GM12878 (cell line): ENCODE measurements around the gene DCTN5. TPM values are rescaled to one million over a fixed set of nuclear protein-coding genes. Genes with fewer than 3 reads are reported as not detected.

Source experiments
- ATAC-seq: fragments of 200-7000 bp; cut with Tn5 transposase; 3 replicates; pipeline ENCODE4 v1.9.1; 2020; ENCODE audit warnings: mild to moderate bottlenecking, moderate library complexity
- BruUV-seq: library from RNA; stranded (reverse); fragments of 400-500 nt; replicated peaks from 2 replicates; lab custom pipeline; 2021; lab: Mats Ljungman, UMichigan
- CTCF ChIA-PET: fragments of 300-600 bp; sonication (Branson Sonifier 250); formaldehyde crosslinking; extraction: SDS; loops from one replicate; lab custom pipeline; 2021; ENCODE audit warnings: inconsistent platforms; lab: Yijun Ruan, JAX
- POLR2A ChIA-PET: fragments of 350-600 bp; formaldehyde crosslinking; extraction: SDS; loops from one replicate; lab custom pipeline; 2021; ENCODE audit warnings: inconsistent platforms; lab: Charles Lee
- RAD21 ChIA-PET: fragments of 300-600 bp; sonication (Branson Sonifier 250); formaldehyde crosslinking; loops from one replicate; lab custom pipeline; 2023; ENCODE audit warnings: antibody characterized with exemption; ENCODE audit not compliant: unreplicated experiment; lab: Charles Lee
- SMC1A ChIA-PET: fragments of 300-600 bp; sonication (Branson Sonifier 250); formaldehyde crosslinking; loops from one replicate; lab custom pipeline; 2023; ENCODE audit not compliant: unreplicated experiment, uncharacterized antibody; lab: Charles Lee
- DNase-seq: peaks from one replicate; pipeline ENCODE4 v3.0.0-alpha.2; 2011; ENCODE audit warnings: low read depth, low spot score
- FAIRE-seq: peaks from 3 replicates; lab custom pipeline; 2011; peaks lifted over from hg19 to GRCh38; lab: Jason Lieb, UNC
- H2AFZ ChIP-seq: 2 replicates; pipeline ENCODE4 v1.6.0; 2011; ENCODE audit warnings: low read depth, low read length, control low read depth; ENCODE audit not compliant: control insufficient read depth
- H3K27ac ChIP-seq: 2 replicates; pipeline ENCODE4 v1.5.1; 2011; ENCODE audit warnings: control low read depth; ENCODE audit not compliant: control insufficient read depth, insufficient read depth
- H3K27me3 ChIP-seq, 2 experiments: replicated peaks in 1 of 2; 2 replicates each; pipeline versions ENCODE4 v1.6.0 to v1.6.1; 2011; ENCODE audit warnings: low read length in 1 of 2; ENCODE audit not compliant: control insufficient read depth in 2 of 2, insufficient read depth in 2 of 2
- H3K36me3 ChIP-seq, 2 experiments: 2 replicates each; pipeline ENCODE4 v1.5.1; 2011; ENCODE audit warnings: low read length in 1 of 2; ENCODE audit not compliant: control insufficient read depth in 2 of 2, insufficient read depth in 2 of 2
- H3K4me1 ChIP-seq: 2 replicates; pipeline ENCODE4 v1.6.1; 2011; ENCODE audit warnings: mild to moderate bottlenecking, low read length, moderate library complexity, mixed read lengths; ENCODE audit not compliant: control insufficient read depth, insufficient read depth
- H3K4me2 ChIP-seq: 2 replicates; pipeline ENCODE4 v1.6.0; 2011; ENCODE audit warnings: control low read depth; ENCODE audit not compliant: control insufficient read depth, insufficient read depth
- H3K4me3 ChIP-seq: fragments of 200-600 bp; sonication (generic); 2 replicates; pipeline ENCODE4 v1.5.1; 2016
- H3K79me2 ChIP-seq: 2 replicates; pipeline ENCODE4 v1.6.0; 2011; ENCODE audit warnings: low read length; ENCODE audit not compliant: control insufficient read depth, insufficient read depth
- H3K9ac ChIP-seq: 2 replicates; pipeline ENCODE4 v1.8.0; 2011; ENCODE audit warnings: low read length, control low read depth, mixed read lengths; ENCODE audit not compliant: control insufficient read depth, insufficient read depth
- H3K9me3 ChIP-seq: replicated peaks from 3 replicates; pipeline ENCODE4 v1.5.1; 2011; ENCODE audit warnings: mild to moderate bottlenecking, low read length; ENCODE audit not compliant: control insufficient read depth, insufficient read depth
- H4K20me1 ChIP-seq: 2 replicates; pipeline ENCODE4 v1.6.0; 2011; ENCODE audit not compliant: control insufficient read depth, insufficient read depth
- CEBPB ChIP-seq, 2 experiments: fragments of 150-350 bp in 1 of 2; IDR thresholded peaks; 2 replicates each; pipeline ENCODE4 v1.6.1; 2012 to 2014; ENCODE audit warnings: low read depth in 2 of 2, low read length in 2 of 2, borderline replicate concordance in 1 of 2, inconsistent platforms in 1 of 2
- DPF2 ChIP-seq: fragments of 450-650 bp; IDR thresholded peaks from 2 replicates; pipeline ENCODE4 v1.6.1; 2017; ENCODE audit warnings: mild to moderate bottlenecking
- ESRRA ChIP-seq: IDR thresholded peaks from 2 replicates; pipeline ENCODE4 v1.6.1; 2012; ENCODE audit warnings: mild to moderate bottlenecking, low read length, improper control_type of control experiment
- IKZF2 ChIP-seq, 2 experiments: fragments of 450-650 bp; IDR thresholded peaks; 2 replicates each; pipeline ENCODE4 v1.6.1; 2017; ENCODE audit warnings: mild to moderate bottlenecking in 2 of 2, moderate library complexity in 2 of 2
- KLF5 ChIP-seq: fragments of 450-650 bp; IDR thresholded peaks from 2 replicates; pipeline ENCODE4 v1.6.1; 2014; ENCODE audit warnings: mild to moderate bottlenecking; ENCODE audit not compliant: partially characterized antibody
- POU2F2 ChIP-seq: IDR thresholded peaks from 3 replicates; pipeline ENCODE4 v1.6.1; 2011; ENCODE audit warnings: low read depth, mild to moderate bottlenecking, low read length, borderline replicate concordance
- SRF ChIP-seq, 2 experiments: IDR thresholded peaks; 2 replicates each; pipeline ENCODE4 v1.6.1; 2011; ENCODE audit warnings: low read depth in 2 of 2, low read length in 2 of 2, mild to moderate bottlenecking in 1 of 2, moderate library complexity in 1 of 2
- ZBTB11 ChIP-seq: fragments of 450-650 bp; formaldehyde crosslinking; IDR thresholded peaks from 2 replicates; pipeline ENCODE4 v1.5.0; 2022; ENCODE audit warnings: mild to moderate bottlenecking, missing genetic modification characterization
- ZNF24 ChIP-seq: fragments of 450-650 bp; IDR thresholded peaks from 2 replicates; pipeline ENCODE4 v1.6.1; 2017; ENCODE audit warnings: antibody characterized with exemption, mild to moderate bottlenecking
- ZNF384 ChIP-seq: IDR thresholded peaks from 2 replicates; pipeline ENCODE4 v1.6.1; 2012; ENCODE audit warnings: low read depth, mild to moderate bottlenecking, low read length, improper control_type of control experiment, borderline replicate concordance
- WGBS: methylation state at CpG from one replicate; pipeline ENCODE4 v1.1.6; 2016; ENCODE audit warnings: low lambda C conversion rate; ENCODE audit not compliant: insufficient replicate concordance, insufficient coverage; ENCODE audit errors: missing lambda C conversion rate; 5-methylcytosine and 5-hydroxymethylcytosine counted together
- in situ Hi-C: fragments of 300-500 bp; cut with MboI; formaldehyde crosslinking; loops from 9 replicates; pipeline ENCODE4 v1.14.3; 2018; ENCODE audit warnings: mixed read lengths
- intact Hi-C: fragments of 100-400 bp; cut with micrococcal nuclease; formaldehyde crosslinking; loops from one replicate; pipeline ENCODE4 v1.14.2; 2022; ENCODE audit not compliant: unreplicated experiment
- polyA plus RNA-seq, 11 experiments: library from polyadenylated mRNA; depleted of rRNA in 4 of 11; unstranded in 6 of 11; stranded (reverse) in 5 of 11; fragments of >200 nt; fragmentation: Nextera tagmentation in 4 of 11; fragmentation: Illumina TruSeq in 1 of 11; extraction: Ambion mirVana in 4 of 11; extraction: Trizol in 1 of 11; gene quantifications; 1 replicate in 1 of 11; 2 replicates in 10 of 11; pipeline versions ENCODE4 v1.2.1 to v1.2.3, GENCODE V29; 2011 to 2016; ENCODE audit warnings: inconsistent platforms in 2 of 11, missing spikeins in 2 of 11, low read depth in 1 of 11
- total RNA-seq, 4 experiments: library from RNA; depleted of rRNA in 3 of 4; stranded (reverse); fragments of >200 nt in 3 of 4; fragmentation: Illumina TruSeq in 1 of 4; extraction: Trizol in 1 of 4; gene quantifications; 2 replicates each; pipeline versions ENCODE4 v1.2.1 to v1.2.3, GENCODE V29; 2013 to 2021

The DCTN5 gene
- total and polyA plus RNA-seq, 10 of the 15 experiments (the other 5 are each of a cell fraction or from before 2014, with no cell fraction given) = 49.1 to 153 (median 81.4) TPM

GRCh38 chr16:23724096-23724784, 83.0 kb downstream of the DCTN5 start:
- intact Hi-C loops = no loop called here
- no peak overlapping the region for H2AFZ ChIP-seq
- ChIA-PET SMC1A (interaction anchor here (0.6 kb wide), 1 partner anchor 500 kb away, joined by 3 read pairs; no protein-coding TSS in a partner anchor), POLR2A (no interaction called here), CTCF (interaction anchor here (0.6 to 1.4 kb wide), 3 partner anchors 70 to 813 kb away, joined by 3 to 4 read pairs (median 3); no protein-coding TSS in a partner anchor), RAD21 (no interaction called here)
- DNase-seq = no peak
- H3K9me3 ChIP-seq = no peaks in the 10 kb centered on the region; the same call in 1 of the 3 replicates
- no peaks in the 10 kb centered on the region for H4K20me1 ChIP-seq
- FAIRE-seq = no peak
- H3K79me2 ChIP-seq = no peaks in the 10 kb centered on the region
- H3K27ac ChIP-seq = no peak overlapping the region
- no peak overlapping the region for H3K9ac ChIP-seq
- H3K27me3 ChIP-seq = no peaks in the 10 kb centered on the region; a peak in 1 of 4 replicates
- BruUV-seq = no TSS peak
- H3K4me2 ChIP-seq = no peak overlapping the region
- no peaks in the 10 kb centered on the region for H3K36me3 ChIP-seq
- no peak for ATAC-seq
- WGBS = 47% methylated on average over 8 of the region's 8 CpGs
- TF ChIP-seq KLF5 (no peak), SRF (IDR thresholded peaks at IDR 0.05; ENCODE audit: low read depth in 2 of 2, low read length in 2 of 2) (no peak), ZBTB11 (CRISPR knock-in tag) (no peak), DPF2 (no peak), ESRRA (no peak), CEBPB (IDR thresholded peaks at IDR 0.05; ENCODE audit: borderline replicate concordance in 1 of 2, low read depth in 2 of 2, low read length in 2 of 2) (no peak), IKZF2 (IDR thresholded peaks at IDR 0.05) (no peak), ZNF24 (no peak), POU2F2 (no peak), ZNF384 (no peak)
- TF ChIP-seq, all 136 proteins: peak for 0
- in situ Hi-C loops = no loop called here
- no peak overlapping the region for H3K4me3 ChIP-seq
- H3K4me1 ChIP-seq = no peaks in the 10 kb centered on the region
